NB4 (cell line): Measurements from ENCODE around the gene ME3.

Source experiments
- CTCF ChIP-seq: IDR thresholded peaks from one replicate; pipeline ENCODE4 v1.5.1; 2012; ENCODE audit warnings: low read depth, low read length
- MYC ChIP-seq: IDR thresholded peaks from 2 replicates; pipeline ENCODE4 v1.6.1; 2011; ENCODE audit warnings: low read depth, low read length
- POLR2A ChIP-seq: IDR thresholded peaks from 2 replicates; pipeline ENCODE4 v1.6.1; 2011; ENCODE audit warnings: mild to moderate bottlenecking; ENCODE audit not compliant: insufficient read length; ENCODE audit errors: extremely low read depth
- TF ChIP-seq, protein P1 (sequence below): IDR thresholded peaks from 2 replicates; pipeline ENCODE4 v1.6.1; 2011; ENCODE audit warnings: low read depth, low read length

GRCh38 chr11:86506235-86506634 is 166.2 kb downstream of the ME3 start:
- TF ChIP-seq CTCF (no peak), MYC (no peak), POLR2A (no peak)
- TF ChIP-seq, protein P1, sequence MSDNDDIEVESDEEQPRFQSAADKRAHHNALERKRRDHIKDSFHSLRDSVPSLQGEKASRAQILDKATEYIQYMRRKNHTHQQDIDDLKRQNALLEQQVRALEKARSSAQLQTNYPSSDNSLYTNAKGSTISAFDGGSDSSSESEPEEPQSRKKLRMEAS: no peak
